GM12875 (cell line): ENCODE results near the gene ESYT2.

ENCODE experiments used
- H3K4me3 ChIP-seq: one replicate; pipeline ENCODE4 v1.5.1; 2011; ENCODE audit warnings: low read depth, low read length, control low read depth
- CTCF ChIP-seq: IDR thresholded peaks from 2 replicates; pipeline ENCODE4 v1.5.1; 2011; ENCODE audit warnings: low read depth, mild to moderate bottlenecking, control low read depth, inconsistent platforms, low read length, moderate library complexity, borderline replicate concordance; ENCODE audit not compliant: insufficient read depth

Gene ESYT2

DNA sequence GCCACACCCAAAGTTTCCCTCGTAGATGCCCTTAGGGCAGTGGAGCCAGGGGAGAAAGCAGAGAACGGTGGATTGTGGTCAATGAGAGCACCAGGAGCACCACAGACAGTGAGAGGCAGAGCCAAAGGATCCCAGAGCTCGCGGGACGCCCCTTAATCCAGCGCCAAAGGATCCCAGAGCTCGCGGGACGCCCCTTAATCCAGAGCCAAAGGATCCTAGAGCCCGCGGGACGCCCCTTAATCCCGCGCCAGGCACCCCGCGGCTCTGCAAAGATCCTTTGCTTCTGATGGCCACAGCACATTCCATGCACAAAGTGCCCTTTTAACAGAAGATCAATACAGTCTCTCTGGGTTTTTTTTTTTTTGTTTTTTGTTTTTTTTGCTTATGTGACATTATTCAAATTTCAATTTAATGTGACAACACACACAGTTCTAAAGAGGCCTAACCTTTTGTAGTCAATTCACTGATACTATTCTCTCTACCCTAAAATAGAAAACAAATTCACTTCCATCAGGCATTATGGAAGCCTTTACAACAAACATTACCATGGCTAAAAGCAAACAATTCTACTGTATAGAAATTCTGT lies 71.8 kb downstream of the ESYT2 start:
- H3K4me3 ChIP-seq: no peak overlapping the region
- no peak for TF ChIP-seq CTCF

GRCh38 chr7:158754746-158755444 lies 74.4 kb downstream of the ESYT2 start:
- no peak for TF ChIP-seq CTCF
- H3K4me3 ChIP-seq: no peak overlapping the region

DNA sequence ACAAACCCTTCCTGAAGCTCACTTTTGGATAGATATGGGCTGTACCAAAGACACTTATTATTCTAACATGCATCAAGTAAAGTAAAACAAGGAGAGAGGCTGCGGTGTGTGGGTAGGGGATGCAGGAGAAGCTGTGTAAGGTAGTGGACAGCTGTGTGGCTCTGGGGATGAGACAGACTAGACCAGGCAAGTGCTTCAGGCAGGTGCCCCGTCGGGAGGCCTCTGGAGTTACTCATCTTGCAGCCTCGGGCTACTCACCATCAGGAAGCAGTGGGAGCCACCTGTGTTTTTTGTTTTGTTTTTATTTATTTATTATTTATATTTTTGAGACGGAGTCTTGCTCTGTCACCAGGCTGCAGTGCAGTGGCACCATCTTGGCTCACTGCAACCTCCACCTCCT lies 75.4 kb downstream of the ESYT2 start:
- no peak for TF ChIP-seq CTCF
- no peak overlapping the region for H3K4me3 ChIP-seq

DNA sequence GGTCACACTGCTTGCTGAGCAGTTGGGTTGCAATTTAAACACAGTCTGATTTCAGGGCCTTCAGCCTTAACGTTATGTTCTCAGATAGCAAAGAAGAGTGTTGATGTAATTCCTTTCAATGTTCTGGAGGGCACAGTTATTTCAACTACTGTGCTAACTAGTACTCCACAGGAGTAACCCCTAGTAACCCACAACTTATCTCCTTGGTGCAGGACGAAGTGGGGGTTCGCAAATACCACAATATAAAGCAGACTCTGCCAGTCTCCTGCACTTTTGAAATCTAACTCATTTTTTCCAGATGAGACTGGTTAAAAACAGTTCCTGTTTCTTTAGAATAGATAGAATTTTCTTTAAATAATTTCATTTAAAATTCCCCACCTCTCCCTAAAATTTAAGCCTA lies 77.6 kb downstream of the ESYT2 start:
- no peak overlapping the region for H3K4me3 ChIP-seq
- TF ChIP-seq CTCF: no peak

DNA sequence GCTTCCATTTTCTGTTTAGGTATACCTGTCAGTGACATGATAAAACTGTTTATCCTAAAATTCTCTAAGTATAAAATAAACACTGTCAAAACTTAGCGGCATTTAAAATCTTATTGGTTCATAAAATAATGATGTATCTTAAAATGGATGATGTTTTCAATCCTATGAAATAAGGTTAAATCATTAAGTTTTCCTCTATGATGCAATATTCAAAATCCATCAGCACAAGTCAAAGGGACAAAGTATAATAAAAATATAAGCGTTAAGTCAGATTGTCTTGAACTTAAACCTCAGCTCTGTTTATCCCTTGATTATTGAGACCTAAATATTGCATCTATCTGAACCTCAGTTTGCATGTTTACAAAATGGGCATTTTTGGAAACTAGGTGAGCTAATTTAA lies 78.1 kb downstream of the ESYT2 start:
- no peak overlapping the region for H3K4me3 ChIP-seq
- TF ChIP-seq CTCF: no peak

GRCh38 chr7:158750702-158751101 lies 78.6 kb downstream of the ESYT2 start:
- TF ChIP-seq CTCF: no peak
- H3K4me3 ChIP-seq: no peak overlapping the region

DNA sequence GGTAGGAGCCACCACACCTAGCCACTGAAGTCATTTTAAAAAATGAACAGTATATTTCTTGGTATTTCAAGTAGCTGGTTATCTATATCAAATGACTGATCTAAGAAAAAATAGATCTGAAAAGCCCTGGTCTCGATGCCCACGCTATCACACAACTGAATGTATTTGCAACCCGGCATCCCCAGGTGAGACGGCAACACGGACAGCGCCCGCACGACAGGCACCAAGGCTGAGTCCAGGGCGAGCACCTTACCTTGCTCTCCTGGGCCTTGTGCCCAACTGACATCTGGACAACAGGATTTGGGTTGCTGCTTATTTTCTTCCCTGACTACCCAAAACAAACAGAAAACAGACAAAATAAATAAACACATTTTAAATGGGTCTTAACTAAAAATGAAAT lies 79.9 kb downstream of the ESYT2 start:
- TF ChIP-seq CTCF: no peak
- no peak overlapping the region for H3K4me3 ChIP-seq
